ENCODE measurements around the gene CPM.

DNA sequence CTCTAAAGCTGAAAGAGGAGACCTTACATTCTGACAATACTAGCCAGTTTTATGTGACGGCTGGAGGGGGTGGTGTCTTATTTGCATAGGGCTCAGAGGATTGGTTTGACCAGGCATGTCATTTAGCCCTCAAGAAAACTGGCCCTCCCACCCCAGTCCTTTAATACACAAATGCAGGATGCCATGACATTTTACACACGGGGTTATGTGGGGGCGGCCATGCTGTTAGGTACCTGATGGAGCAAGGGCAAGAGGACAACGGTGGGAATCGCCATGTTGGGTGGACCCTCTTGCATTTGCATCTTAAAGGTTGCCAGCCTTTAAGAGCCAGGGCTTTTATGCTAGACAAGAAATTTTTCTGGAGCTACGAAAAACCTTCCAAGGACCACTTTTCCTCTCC lies 101.7 kb downstream of the CPM start:
- TF ChIP-seq CTCF (IDR thresholded peaks at IDR 0.05) (no peak), POLR2A (IDR thresholded peaks at IDR 0.05) (no peak), POLR2AphosphoS5 (IDR thresholded peaks at IDR 0.05) (no peak), EP300 (IDR thresholded peaks at IDR 0.05) (no peak)
